Peyer's patch (tissue), 4 donors: ENCODE data around the gene ABL2. TPM values are rescaled to one million over a fixed set of nuclear protein-coding genes. Genes with fewer than 3 reads are reported as not detected.

Source experiments
- DNase-seq, 3 donors: peaks; one replicate each; pipeline ENCODE4 v3.0.0-alpha.2; 2017 to 2019
- H3K27ac ChIP-seq, 4 donors: fragments of 200-600 bp; sonication (generic); one replicate each; pipeline ENCODE4 v1.5.1; 2016 to 2019
- H3K27me3 ChIP-seq, 2 donors: fragments of 200-600 bp; sonication (generic); one replicate each; pipeline ENCODE4 v1.5.1; 2019
- H3K36me3 ChIP-seq, 3 donors: fragments of 200-600 bp; sonication (generic); one replicate each; pipeline ENCODE4 v1.5.1; 2016 to 2019
- H3K4me1 ChIP-seq, 4 donors: fragments of 200-600 bp; sonication (generic); one replicate each; pipeline ENCODE4 v1.5.1; 2016 to 2019
- H3K4me3 ChIP-seq, 4 donors: fragments of 200-600 bp; sonication (generic); 1 replicate in 3 of 4; 2 replicates in 1 of 4; pipeline ENCODE4 v1.5.1; 2016 to 2019; ENCODE audit warnings: mild to moderate bottlenecking in 1 of 4
- H3K9me3 ChIP-seq, 4 donors: fragments of 200-600 bp; sonication (generic); one replicate each; pipeline ENCODE4 v1.5.1; 2016 to 2019; ENCODE audit warnings: mild to moderate bottlenecking in 1 of 4
- CTCF ChIP-seq, 6 experiments: fragments of 450-650 bp in 4 of 6; fragments of 200-600 bp in 2 of 6; sonication (generic) in 1 of 6; IDR thresholded peaks; one replicate each; pipeline ENCODE4 v1.5.1; 2017 to 2019; ENCODE audit warnings: antibody characterized with exemption in 6 of 6, mild to moderate bottlenecking in 3 of 6, moderate library complexity in 1 of 6
- POLR2A ChIP-seq, 2 donors: fragments of 450-650 bp; IDR thresholded peaks; one replicate each; pipeline ENCODE4 v1.5.1; 2017; ENCODE audit warnings: antibody characterized with exemption in 2 of 2, mild to moderate bottlenecking in 2 of 2, moderate library complexity in 2 of 2
- total RNA-seq, 4 donors: library from RNA; depleted of rRNA; stranded (reverse); fragments of >200 nt; gene quantifications; one replicate each; pipeline ENCODE4 v1.1.0, GENCODE V29; 2016

ABL2 gene
- total RNA-seq, 4 donors from 2014 or later: 9.6 to 25.6 (median 12.1) TPM

GRCh38 chr1:179146476-179146875, 83.0 kb downstream of the ABL2 start:
- H3K4me3 ChIP-seq: no peak overlapping the region
- H3K27ac ChIP-seq: no peak overlapping the region
- H3K9me3 ChIP-seq: no peaks in the 10 kb centered on the region
- TF ChIP-seq CTCF (IDR thresholded peaks at IDR 0.05) (no peak), POLR2A (IDR thresholded peaks at IDR 0.05) (no peak)
- peaks cover 0 to 6% (median 0%) of the 10 kb centered on the region in 4 donors for H3K4me1 ChIP-seq
- no peaks in the 10 kb centered on the region for H3K27me3 ChIP-seq
- DNase-seq: no peak
- no peaks in the 10 kb centered on the region for H3K36me3 ChIP-seq

- H3K36me3 ChIP-seq: no peaks in the 10 kb centered on the region
- H3K27ac ChIP-seq: no peak overlapping the region
- H3K27me3 ChIP-seq: no peaks in the 10 kb centered on the region
- TF ChIP-seq CTCF (IDR thresholded peaks at IDR 0.05): no peak
- no peak for TF ChIP-seq POLR2A (IDR thresholded peaks at IDR 0.05)
- peaks cover 0 to 6% (median 0%) of the 10 kb centered on the region in 4 donors for H3K4me1 ChIP-seq
- H3K4me3 ChIP-seq: no peak overlapping the region
- DNase-seq: no peak
- no peaks in the 10 kb centered on the region for H3K9me3 ChIP-seq
These were observed 84.0 kb downstream of the ABL2 start for GRCh38 chr1:179145521-179145920.

GRCh38 chr1:179144626-179145025, 84.9 kb downstream of the ABL2 start:
- Histone ChIP-seq H3K4me1 (peaks cover 0 to 6% (median 0%) of the 10 kb centered on the region in 4 donors), H3K4me3 (no peak overlapping the region), H3K9me3 (no peaks in the 10 kb centered on the region), H3K36me3 (no peaks in the 10 kb centered on the region), H3K27me3 (no peaks in the 10 kb centered on the region), H3K27ac (no peak overlapping the region)
- no peak for DNase-seq
- TF ChIP-seq CTCF (IDR thresholded peaks at IDR 0.05) (no peak), POLR2A (IDR thresholded peaks at IDR 0.05) (no peak)

- no peaks in the 10 kb centered on the region for H3K27me3 ChIP-seq
- TF ChIP-seq POLR2A (IDR thresholded peaks at IDR 0.05) (no peak), CTCF (IDR thresholded peaks at IDR 0.05) (no peak)
- peak overlapping the region in 2 of 4 donors; percentile 8 to 66 for H3K27ac ChIP-seq
- H3K36me3 ChIP-seq: no peaks in the 10 kb centered on the region
- no peak for DNase-seq
- H3K4me3 ChIP-seq: no peak overlapping the region
- peaks cover 0 to 6% (median 0%) of the 10 kb centered on the region in 4 donors for H3K4me1 ChIP-seq
- H3K9me3 ChIP-seq: no peaks in the 10 kb centered on the region
These were observed 86.2 kb downstream of the ABL2 start for GRCh38 chr1:179143322-179143721.

GRCh38 chr1:179142889-179143299, 86.6 kb downstream of the ABL2 start:
- no peak overlapping the region for H3K4me3 ChIP-seq
- H3K9me3 ChIP-seq: no peaks in the 10 kb centered on the region
- H3K27me3 ChIP-seq: no peaks in the 10 kb centered on the region
- DNase-seq: no peak
- TF ChIP-seq CTCF (IDR thresholded peaks at IDR 0.05): no peak
- TF ChIP-seq POLR2A (IDR thresholded peaks at IDR 0.05): peak in 1 of 2 donors; percentile 21
- peak overlapping the region in 3 of 4 donors; percentile 8 to 66 (median 47) for H3K27ac ChIP-seq
- H3K4me1 ChIP-seq: peaks cover 0 to 6% (median 0%) of the 10 kb centered on the region in 4 donors
- H3K36me3 ChIP-seq: no peaks in the 10 kb centered on the region
